HepG2 (cell line): ENCODE data around the gene PRRT1. TPM values are rescaled to one million over a fixed set of nuclear protein-coding genes. Genes with fewer than 3 reads are reported as not detected.

Experiments used
- DBP ChIP-seq: sonication (generic); formaldehyde crosslinking; IDR thresholded peaks from 2 replicates; pipeline ENCODE4 v1.4.0; 2020; ENCODE audit warnings: missing genetic modification reagents; ENCODE audit errors: not compliant biosample characterization
- GPBP1L1 ChIP-seq: sonication (generic); formaldehyde crosslinking; IDR thresholded peaks from 2 replicates; pipeline ENCODE4 v1.5.0; 2020; ENCODE audit warnings: mild to moderate bottlenecking, missing genetic modification reagents
- GTF2F1 ChIP-seq: fragments of 150-350 bp; IDR thresholded peaks from 2 replicates; pipeline ENCODE4 v1.6.1; 2014; ENCODE audit warnings: low read length
- HDAC1 ChIP-seq: sonication (generic); formaldehyde crosslinking; IDR thresholded peaks from 2 replicates; pipeline ENCODE4 v1.5.1; 2020; ENCODE audit warnings: mild to moderate bottlenecking, missing genetic modification reagents
- HINFP ChIP-seq: sonication (generic); formaldehyde crosslinking; IDR thresholded peaks from 2 replicates; pipeline ENCODE4 v1.4.0; 2020; ENCODE audit warnings: low read depth, mild to moderate bottlenecking, missing genetic modification reagents
- NFATC3 ChIP-seq: sonication (generic); formaldehyde crosslinking; IDR thresholded peaks from 2 replicates; pipeline ENCODE4 v1.5.1; 2020; ENCODE audit warnings: mild to moderate bottlenecking, missing genetic modification reagents
- NFYC ChIP-seq: IDR thresholded peaks from 2 replicates; pipeline ENCODE4 v1.6.1; 2016; ENCODE audit warnings: missing genetic modification reagents, missing compliant biosample characterization
- PREB ChIP-seq: sonication (generic); formaldehyde crosslinking; IDR thresholded peaks from 2 replicates; pipeline ENCODE4 v1.4.0; 2020; ENCODE audit warnings: missing genetic modification reagents
- RXRB ChIP-seq: IDR thresholded peaks from 2 replicates; pipeline ENCODE4 v1.6.1; 2016; ENCODE audit warnings: borderline replicate concordance, missing genetic modification reagents, missing compliant biosample characterization
- SNAPC2 ChIP-seq: sonication (generic); formaldehyde crosslinking; IDR thresholded peaks from 2 replicates; pipeline ENCODE4 v1.8.1; 2022; ENCODE audit warnings: mild to moderate bottlenecking, missing genetic modification reagents
- SP1 ChIP-seq, 2 experiments: fragments of 450-650 bp in 1 of 2; sonication (generic) in 1 of 2; formaldehyde crosslinking in 1 of 2; IDR thresholded peaks; 2 replicates each; pipeline versions ENCODE4 v1.4.0 to v1.6.1; 2016 to 2020; ENCODE audit warnings: missing genetic modification reagents in 1 of 2
- ZBTB25 ChIP-seq: IDR thresholded peaks from 2 replicates; pipeline ENCODE4 v1.6.1; 2018; ENCODE audit warnings: missing genetic modification reagents
- ZBTB3 ChIP-seq: sonication (generic); formaldehyde crosslinking; IDR thresholded peaks from 2 replicates; pipeline ENCODE4 v1.4.0; 2020; ENCODE audit warnings: low read depth, mild to moderate bottlenecking, moderate library complexity, missing genetic modification reagents, borderline replicate concordance
- ZBTB8A ChIP-seq: sonication (generic); formaldehyde crosslinking; IDR thresholded peaks from 2 replicates; pipeline ENCODE4 v1.4.0; 2020; ENCODE audit warnings: mild to moderate bottlenecking, low read depth, missing genetic modification reagents, borderline replicate concordance
- ZIK1 ChIP-seq: sonication (generic); formaldehyde crosslinking; IDR thresholded peaks from 2 replicates; pipeline ENCODE4 v1.5.0; 2020; ENCODE audit warnings: mild to moderate bottlenecking, low read depth, missing genetic modification reagents, borderline replicate concordance
- ZNF235 ChIP-seq: sonication (generic); formaldehyde crosslinking; IDR thresholded peaks from 2 replicates; pipeline ENCODE4 v1.8.1; 2023; ENCODE audit warnings: mild to moderate bottlenecking, missing genetic modification reagents, borderline replicate concordance
- ZNF337 ChIP-seq: sonication (generic); formaldehyde crosslinking; IDR thresholded peaks from 2 replicates; pipeline ENCODE4 v1.5.1; 2020; ENCODE audit warnings: missing genetic modification reagents, low read depth, mild to moderate bottlenecking, borderline replicate concordance
- ZNF740 ChIP-seq: sonication (generic); formaldehyde crosslinking; IDR thresholded peaks from 2 replicates; pipeline ENCODE4 v1.4.0; 2020; ENCODE audit warnings: missing genetic modification reagents
- ZNF75D ChIP-seq: sonication (generic); formaldehyde crosslinking; IDR thresholded peaks from 2 replicates; pipeline ENCODE4 v1.8.1; 2023; ENCODE audit warnings: missing genetic modification reagents, mild to moderate bottlenecking, borderline replicate concordance
- ZNF761 ChIP-seq: sonication (generic); formaldehyde crosslinking; conservative IDR thresholded peaks from 2 replicates; pipeline ENCODE4 v1.4.0; 2020; ENCODE audit warnings: mild to moderate bottlenecking, missing genetic modification reagents
- ZNF891 ChIP-seq: sonication (generic); formaldehyde crosslinking; IDR thresholded peaks from 2 replicates; pipeline ENCODE4 v1.5.0; 2020; ENCODE audit warnings: mild to moderate bottlenecking, missing genetic modification reagents
- polyA plus RNA-seq, 8 experiments: library from polyadenylated mRNA; depleted of rRNA in 3 of 8; stranded (reverse) in 7 of 8; unstranded in 1 of 8; fragments of >200 nt; fragmentation: Illumina TruSeq in 4 of 8; extraction: Trizol in 4 of 8; gene quantifications; 2 replicates each; pipeline versions ENCODE4 v1.2.1 to v1.2.3, GENCODE V29; 2011 to 2016; ENCODE audit warnings: low read depth in 4 of 8, missing spikeins in 1 of 8, mixed read lengths in 1 of 8; ENCODE audit not compliant: insufficient read depth in 1 of 8
- total RNA-seq, 5 experiments: library from RNA; depleted of rRNA; stranded (reverse); fragments of >200 nt; fragmentation: Illumina TruSeq; extraction: Trizol; gene quantifications; 2 replicates each; pipeline ENCODE4 v1.2.3, GENCODE V29; 2016; ENCODE audit warnings: low read depth in 1 of 5

The PRRT1 gene
- total and polyA plus RNA-seq, 2 of the 13 experiments (the other 11 are each of a cell fraction or from before 2014, with no cell fraction given) = 0.64 to 1.4 TPM

GRCh38 chr6:32153564-32154513 lies 2.1 kb upstream of the PRRT1 start, which contains the start of gene PPT2 (continued):
- TF ChIP-seq ZBTB3 (CRISPR knock-in tag) (0 out of 2 replicates have a peak, but pooled peaks have one; percentile 35), ZNF740 (CRISPR knock-in tag) (peak; percentile 75), SP1 (IDR thresholded peaks at IDR 0.05) (no peak), SP1 (CRISPR knock-in tag; IDR thresholded peaks at IDR 0.05) (peak; percentile 77), ZBTB8A (CRISPR knock-in tag) (peak; percentile 93; the same call in 1 of the 2 replicates), DBP (no peak), ZIK1 (CRISPR knock-in tag) (no peak), ZNF337 (CRISPR knock-in tag) (0 out of 2 replicates have a peak, but pooled peaks have one; percentile 46), PREB (CRISPR knock-in tag) (0 out of 2 replicates have a peak, but pooled peaks have one; percentile 69), GTF2F1 (no peak), GPBP1L1 (CRISPR knock-in tag) (no peak), NFYC (no peak), ZBTB25 (peak; percentile 19; the same call in 1 of the 2 replicates), ZNF75D (CRISPR knock-in tag) (no peak), ZNF235 (CRISPR knock-in tag) (0 out of 2 replicates have a peak, but pooled peaks have one; percentile 20), RXRB (CRISPR knock-in tag) (peak; percentile 35), NFATC3 (CRISPR knock-in tag) (peak; percentile 74), ZNF891 (peak; percentile 7; the same call in 1 of the 2 replicates), ZNF761 (CRISPR knock-in tag) (no peak; the same call in 1 of the 2 replicates), HINFP (CRISPR knock-in tag) (peak; percentile 59), HDAC1 (CRISPR knock-in tag) (peak; percentile 93), SNAPC2 (CRISPR knock-in tag) (peak; percentile 71)
